ENCODE results near the gene BMPR1B.

Gene BMPR1B

GRCh38 chr4:94804650-94805049 lies 46.9 kb downstream of the BMPR1B start:
- no peak for TF ChIP-seq CTCF (IDR thresholded peaks at IDR 0.05; ENCODE audit: insufficient read depth, low read depth, low read length, missing control alignments)
- no peak for DNase-seq (ENCODE audit: low read depth)
- H3K4me3 ChIP-seq (ENCODE audit: low read length), result no peak overlapping the region

GRCh38 chr4:94806376-94806775 lies 48.6 kb downstream of the BMPR1B start:
- no peak for TF ChIP-seq CTCF (IDR thresholded peaks at IDR 0.05; ENCODE audit: insufficient read depth, low read depth, low read length, missing control alignments)
- DNase-seq (ENCODE audit: low read depth), result no peak
- H3K4me3 ChIP-seq (ENCODE audit: low read length), result no peak overlapping the region

GRCh38 chr4:94811643-94812042 lies 53.9 kb downstream of the BMPR1B start:
- DNase-seq (ENCODE audit: low read depth), result no peak
- no peak overlapping the region for H3K4me3 ChIP-seq (ENCODE audit: low read length)
- no peak for TF ChIP-seq CTCF (IDR thresholded peaks at IDR 0.05; ENCODE audit: insufficient read depth, low read depth, low read length, missing control alignments)

- no peak for TF ChIP-seq CTCF (IDR thresholded peaks at IDR 0.05; ENCODE audit: insufficient read depth, low read depth, low read length, missing control alignments)
- H3K4me3 ChIP-seq (ENCODE audit: low read length), result no peak overlapping the region
- DNase-seq (ENCODE audit: low read depth), result no peak
Observed at GRCh38 chr4:94813221-94813620, 55.5 kb downstream of the BMPR1B start.

- H3K4me3 ChIP-seq (ENCODE audit: low read length), result no peak overlapping the region
- no peak for TF ChIP-seq CTCF (IDR thresholded peaks at IDR 0.05; ENCODE audit: insufficient read depth, low read depth, low read length, missing control alignments)
- DNase-seq (ENCODE audit: low read depth), result no peak
Observed at GRCh38 chr4:94814237-94814636, 56.5 kb downstream of the BMPR1B start.

GRCh38 chr4:94819371-94820168 lies 61.8 kb downstream of the BMPR1B start:
- TF ChIP-seq CTCF (IDR thresholded peaks at IDR 0.05; ENCODE audit: insufficient read depth, low read depth, low read length, missing control alignments), result no peak
- H3K4me3 ChIP-seq (ENCODE audit: low read length), result no peak overlapping the region
- peak; percentile 71 for DNase-seq (ENCODE audit: low read depth)

- DNase-seq (ENCODE audit: low read depth), result peak; percentile 13
- no peak overlapping the region for H3K4me3 ChIP-seq (ENCODE audit: low read length)
- no peak for TF ChIP-seq CTCF (IDR thresholded peaks at IDR 0.05; ENCODE audit: insufficient read depth, low read depth, low read length, missing control alignments)
Observed at GRCh38 chr4:94826206-94826605, 68.5 kb downstream of the BMPR1B start.
